ENCODE measurements around the gene MMP10. TPM values are rescaled to one million over a fixed set of nuclear protein-coding genes. Genes with fewer than 3 reads are reported as not detected.

MMP10 gene
- total RNA-seq, 4 donors from 2014 or later: not detected

DNA sequence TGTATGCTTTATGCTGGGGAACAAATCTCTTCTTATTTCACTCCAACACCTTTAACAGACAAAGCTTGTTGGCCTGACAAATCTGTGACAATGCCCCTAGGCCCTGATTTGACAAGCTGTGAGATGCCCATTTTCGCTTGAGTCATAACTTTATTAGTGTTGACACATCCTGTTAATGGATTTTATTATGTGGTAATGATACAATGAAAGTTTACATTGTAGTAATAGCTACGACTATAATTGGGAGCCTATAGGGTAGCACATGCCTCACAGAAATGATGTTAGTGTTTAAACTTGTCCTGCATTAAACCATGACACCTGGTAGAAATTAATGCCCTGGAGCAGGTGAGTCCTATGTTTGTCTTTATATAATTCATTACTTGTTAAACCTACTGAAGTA is 3.3 kb upstream of the MMP10 start:
- 39 to 44% methylated on average over 2 of the region's 2 CpGs for WGBS, 2 donors
- Histone ChIP-seq H3K27me3 (peaks cover 0 to 61% (median 0%) of the 10 kb centered on the region in 4 donors), H3K9me3 (no peaks in the 10 kb centered on the region), H3K27ac (no peak overlapping the region), H3K4me1 (peaks cover 0 to 9% (median 0%) of the 10 kb centered on the region in 3 donors), H3K36me3 (no peaks in the 10 kb centered on the region), H3K4me3 (no peak overlapping the region)
- intact Hi-C loops (cut with DNase I): no loop called here
- no peak for DNase-seq
- no peak for TF ChIP-seq CTCF (IDR thresholded peaks at IDR 0.05)
- TF ChIP-seq POLR2A (IDR thresholded peaks at IDR 0.05): no peak

DNA sequence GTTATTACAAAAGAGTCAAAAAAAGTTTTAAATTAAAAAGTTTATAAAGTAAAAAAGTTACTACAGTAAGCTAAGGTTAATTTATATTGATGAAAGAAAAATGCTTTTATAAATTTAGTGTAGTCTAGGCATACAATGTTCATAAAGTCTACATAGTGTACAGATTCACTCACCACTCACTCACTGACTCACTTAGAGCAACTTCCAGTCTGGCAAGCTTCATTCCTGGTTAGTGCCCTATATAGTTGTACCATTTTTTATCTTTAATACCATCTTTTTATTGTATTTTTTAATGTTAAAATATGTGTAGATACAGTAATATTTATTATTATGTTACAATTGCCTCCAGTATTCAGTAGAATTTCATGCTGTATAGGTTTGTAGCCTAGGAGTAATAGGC is 2.6 kb upstream of the MMP10 start:
- Histone ChIP-seq H3K36me3 (no peaks in the 10 kb centered on the region), H3K27me3 (peaks cover 0 to 61% (median 0%) of the 10 kb centered on the region in 4 donors), H3K27ac (no peak overlapping the region), H3K4me1 (peaks cover 0 to 9% (median 0%) of the 10 kb centered on the region in 3 donors), H3K9me3 (no peaks in the 10 kb centered on the region), H3K4me3 (no peak overlapping the region)
- intact Hi-C loops (cut with DNase I): no loop called here
- TF ChIP-seq CTCF (IDR thresholded peaks at IDR 0.05) (no peak), POLR2A (IDR thresholded peaks at IDR 0.05) (no peak)
- no peak for DNase-seq

- Histone ChIP-seq H3K27me3 (peaks cover 0 to 62% (median 0%) of the 10 kb centered on the region in 4 donors), H3K9me3 (no peaks in the 10 kb centered on the region), H3K4me3 (no peak overlapping the region), H3K27ac (no peak overlapping the region), H3K4me1 (peaks cover 0 to 9% (median 0%) of the 10 kb centered on the region in 3 donors), H3K36me3 (no peaks in the 10 kb centered on the region)
- 84 to 85% methylated on average over 2 of the region's 2 CpGs for WGBS, 2 donors
- TF ChIP-seq POLR2A (IDR thresholded peaks at IDR 0.05) (no peak), CTCF (IDR thresholded peaks at IDR 0.05) (no peak)
- intact Hi-C loops (cut with DNase I): no loop called here
- no peak for DNase-seq
Measured at GRCh38 chr11:102781676-102782075, 1.2 kb upstream of the MMP10 start.

GRCh38 chr11:102776454-102776853 is 4.0 kb downstream of the MMP10 start:
- DNase-seq: no peak
- Histone ChIP-seq H3K27ac (no peak overlapping the region), H3K36me3 (no peaks in the 10 kb centered on the region), H3K4me3 (no peak overlapping the region), H3K4me1 (peaks cover 0 to 9% (median 0%) of the 10 kb centered on the region in 3 donors), H3K9me3 (no peaks in the 10 kb centered on the region), H3K27me3 (peaks cover 0 to 40% (median 0%) of the 10 kb centered on the region in 4 donors)
- 53 to 68% methylated on average over 5 of the region's 5 CpGs for WGBS, 2 donors
- intact Hi-C loops (cut with DNase I): no loop called here
- TF ChIP-seq POLR2A (IDR thresholded peaks at IDR 0.05) (no peak), CTCF (IDR thresholded peaks at IDR 0.05) (no peak)

GRCh38 chr11:102773386-102773785 is 7.0 kb downstream of the MMP10 start:
- no peaks in the 10 kb centered on the region for H3K36me3 ChIP-seq
- WGBS, 2 donors: 66 to 80% methylated on average over 4 of the region's 4 CpGs
- no peaks in the 10 kb centered on the region for H3K4me1 ChIP-seq
- peaks cover 0 to 21% (median 0%) of the 10 kb centered on the region in 4 donors for H3K27me3 ChIP-seq
- no peak for DNase-seq
- H3K9me3 ChIP-seq: no peaks in the 10 kb centered on the region
- no peak overlapping the region for H3K4me3 ChIP-seq
- TF ChIP-seq CTCF (IDR thresholded peaks at IDR 0.05): no peak
- no peak for TF ChIP-seq POLR2A (IDR thresholded peaks at IDR 0.05)
- intact Hi-C loops (cut with DNase I): no loop called here
- no peak overlapping the region for H3K27ac ChIP-seq

Measured in esophagus squamous epithelium (tissue), 5 donors.